PC-9 (cell line): Measurements from ENCODE around the gene FAM114A2.

Source experiments
- EZH2 ChIP-seq: fragments of 200-600 bp; sonication (generic); IDR thresholded peaks from 2 replicates; pipeline ENCODE4 v1.8.0; 2017; ENCODE audit warnings: antibody characterized with exemption, low read depth
- TF ChIP-seq, protein P1 (sequence below): fragments of 200-600 bp; sonication (generic); conservative IDR thresholded peaks from 2 replicates; pipeline ENCODE4 v1.6.1; 2017; ENCODE audit warnings: mixed run types, antibody characterized with exemption, mild to moderate bottlenecking, moderate library complexity

- TF ChIP-seq, protein P1, sequence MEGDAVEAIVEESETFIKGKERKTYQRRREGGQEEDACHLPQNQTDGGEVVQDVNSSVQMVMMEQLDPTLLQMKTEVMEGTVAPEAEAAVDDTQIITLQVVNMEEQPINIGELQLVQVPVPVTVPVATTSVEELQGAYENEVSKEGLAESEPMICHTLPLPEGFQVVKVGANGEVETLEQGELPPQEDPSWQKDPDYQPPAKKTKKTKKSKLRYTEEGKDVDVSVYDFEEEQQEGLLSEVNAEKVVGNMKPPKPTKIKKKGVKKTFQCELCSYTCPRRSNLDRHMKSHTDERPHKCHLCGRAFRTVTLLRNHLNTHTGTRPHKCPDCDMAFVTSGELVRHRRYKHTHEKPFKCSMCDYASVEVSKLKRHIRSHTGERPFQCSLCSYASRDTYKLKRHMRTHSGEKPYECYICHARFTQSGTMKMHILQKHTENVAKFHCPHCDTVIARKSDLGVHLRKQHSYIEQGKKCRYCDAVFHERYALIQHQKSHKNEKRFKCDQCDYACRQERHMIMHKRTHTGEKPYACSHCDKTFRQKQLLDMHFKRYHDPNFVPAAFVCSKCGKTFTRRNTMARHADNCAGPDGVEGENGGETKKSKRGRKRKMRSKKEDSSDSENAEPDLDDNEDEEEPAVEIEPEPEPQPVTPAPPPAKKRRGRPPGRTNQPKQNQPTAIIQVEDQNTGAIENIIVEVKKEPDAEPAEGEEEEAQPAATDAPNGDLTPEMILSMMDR, result no peak
- TF ChIP-seq EZH2, result no peak
Observed at GRCh38 chr5:154031937-154032489, 6.7 kb downstream of the FAM114A2 start.
